OCI-LY7 (cell line): ENCODE measurements around the gene ERC1. TPM values are rescaled to one million over a fixed set of nuclear protein-coding genes. Genes with fewer than 3 reads are reported as not detected.

ENCODE experiments used
- BruUV-seq: library from RNA; stranded (reverse); fragments of 400-500 nt; replicated peaks from 2 replicates; lab custom pipeline; 2021; lab: Mats Ljungman, UMichigan
- CTCF ChIA-PET: fragments of 300-600 bp; sonication (Branson Sonifier 250); formaldehyde crosslinking; loops from one replicate; lab custom pipeline; 2022; ENCODE audit warnings: antibody characterized with exemption; ENCODE audit not compliant: unreplicated experiment; lab: Charles Lee
- POLR2A ChIA-PET: fragments of 300-600 bp; sonication (Branson Sonifier 250); formaldehyde crosslinking; loops from one replicate; lab custom pipeline; 2022; ENCODE audit warnings: antibody characterized with exemption; lab: Charles Lee
- DNase-seq: peaks from one replicate; pipeline ENCODE4 v3.0.0-alpha.2; 2015; ENCODE audit warnings: low spot score
- H2AFZ ChIP-seq: fragments of 200-600 bp; sonication (generic), shearing (Covaris generic); 2 replicates; pipeline ENCODE4 v1.6.1; 2014; ENCODE audit warnings: mild to moderate bottlenecking, antibody characterized with exemption, low read length, moderate library complexity
- H3K27ac ChIP-seq: fragments of 200-600 bp; sonication (generic); 2 replicates; pipeline ENCODE4 v1.5.1; 2014; ENCODE audit warnings: mixed run types, low read depth, mild to moderate bottlenecking, moderate library complexity, low read length, inconsistent platforms; ENCODE audit not compliant: poor library complexity, severe bottlenecking
- H3K36me3 ChIP-seq: fragments of 200-600 bp; sonication (generic); 2 replicates; pipeline ENCODE4 v1.6.1; 2014; ENCODE audit warnings: mild to moderate bottlenecking, antibody characterized with exemption, low read length, moderate library complexity, mixed read lengths; ENCODE audit not compliant: insufficient read depth
- H3K4me1 ChIP-seq: fragments of 200-600 bp; sonication (generic); 2 replicates; pipeline ENCODE4 v1.5.1; 2014; ENCODE audit warnings: mild to moderate bottlenecking, low read length; ENCODE audit not compliant: insufficient read depth, poor library complexity, severe bottlenecking
- H3K4me2 ChIP-seq: fragments of 200-600 bp; sonication (generic); 2 replicates; pipeline ENCODE4 v1.6.1; 2014; ENCODE audit warnings: mild to moderate bottlenecking, low read length
- H3K4me3 ChIP-seq: fragments of 200-600 bp; sonication (generic); 2 replicates; pipeline ENCODE4 v1.5.1; 2014; ENCODE audit warnings: mild to moderate bottlenecking, low read depth, low read length; ENCODE audit not compliant: poor library complexity, severe bottlenecking
- H3K79me2 ChIP-seq: fragments of 200-600 bp; sonication (generic); 2 replicates; pipeline ENCODE4 v1.6.1; 2016; ENCODE audit warnings: low read depth, mild to moderate bottlenecking, low read length, moderate library complexity, mixed read lengths; ENCODE audit not compliant: insufficient read depth
- H3K9me2 ChIP-seq: fragments of 200-600 bp; sonication (generic); 2 replicates; pipeline ENCODE4 v1.6.1; 2016; ENCODE audit warnings: mild to moderate bottlenecking, low read length, mixed read lengths; ENCODE audit not compliant: insufficient read depth
- H3K9me3 ChIP-seq: fragments of 200-600 bp; sonication (generic); 2 replicates; pipeline ENCODE4 v1.6.1; 2014; ENCODE audit warnings: mild to moderate bottlenecking, mixed run types, low read length, mixed read lengths
- H4K20me1 ChIP-seq: fragments of 200-600 bp; sonication (generic); 2 replicates; pipeline ENCODE4 v1.6.1; 2014; ENCODE audit warnings: mild to moderate bottlenecking, antibody characterized with exemption, low read length, moderate library complexity, mixed read lengths; ENCODE audit not compliant: insufficient read depth
- CTCF ChIP-seq: fragments of 200-600 bp; sonication (generic); conservative IDR thresholded peaks from 2 replicates; pipeline ENCODE4 v1.5.1; 2014; ENCODE audit warnings: mild to moderate bottlenecking, antibody characterized with exemption, low read length, moderate library complexity, mixed read lengths
- EZH2phosphoT487 ChIP-seq: fragments of 200-600 bp; sonication (generic); IDR thresholded peaks from 2 replicates; pipeline ENCODE4 v1.6.1; 2018; ENCODE audit warnings: low read depth, borderline replicate concordance, mild to moderate bottlenecking, mixed run types, antibody characterized with exemption, low read length, moderate library complexity, mixed read lengths
- intact Hi-C: fragments of 100-400 bp; cut with micrococcal nuclease; formaldehyde crosslinking; loops from one replicate; pipeline ENCODE4 v1.10.0; 2022; ENCODE audit not compliant: unreplicated experiment
- total RNA-seq, 2 experiments: library from RNA; depleted of rRNA in 1 of 2; stranded (reverse); fragments of >200 nt in 1 of 2; shearing (Covaris generic) in 1 of 2; gene quantifications; 2 replicates each; pipeline ENCODE4 v1.2.3, GENCODE V29; 2014 to 2022

The ERC1 gene
- total RNA-seq, 2 experiments from 2014 or later = 26.9 to 86.9 TPM

- CTCF ChIA-PET = interaction anchor here (0.5 to 1.2 kb wide), 6 partner anchors 65 to 412 kb away, joined by 3 to 5 read pairs (median 4); no protein-coding TSS in a partner anchor
These were observed 526.9 kb downstream of the ERC1 start for GRCh38 chr12:1517734-1518525.

GRCh38 chr12:1518591-1519516, 527.8 kb downstream of the ERC1 start:
- POLR2A ChIA-PET = interaction anchor here (1.0 to 1.8 kb wide), 2 partner anchors 64 to 402 kb away, joined by 3 to 4 read pairs; no protein-coding TSS in a partner anchor
- intact Hi-C loops = no loop called here
- no peaks in the 10 kb centered on the region for H4K20me1 ChIP-seq
- BruUV-seq = no TSS peak
- peaks cover 13% of the 10 kb centered on the region for H3K4me1 ChIP-seq
- H3K79me2 ChIP-seq = no peaks in the 10 kb centered on the region
- no peak overlapping the region for H3K4me2 ChIP-seq
- no peaks in the 10 kb centered on the region for H3K9me2 ChIP-seq
- CTCF ChIA-PET = interaction anchor here (0.5 to 1.2 kb wide), 3 partner anchors 64 to 413 kb away, joined by 3 to 4 read pairs (median 3); no protein-coding TSS in a partner anchor
- no peak for DNase-seq
- H3K27ac ChIP-seq = no peak overlapping the region
- no peak overlapping the region for H3K4me3 ChIP-seq
- H3K9me3 ChIP-seq = peaks cover 11% of the 10 kb centered on the region; the same call in 1 of the 2 replicates
- no peaks in the 10 kb centered on the region for H3K36me3 ChIP-seq
- no peak overlapping the region for H2AFZ ChIP-seq
- TF ChIP-seq CTCF (no peak), EZH2phosphoT487 (no peak)

More at GRCh38 chr12:1517734-1518525, 526.9 kb downstream of the ERC1 start:
- peak overlapping the region; percentile 2; the same call in 1 of the 2 replicates for H3K4me2 ChIP-seq
- no peak overlapping the region for H3K27ac ChIP-seq
- POLR2A ChIA-PET = interaction anchor here (1.0 to 1.8 kb wide), 3 partner anchors 16 to 401 kb away, joined by 3 to 4 read pairs (median 3); no protein-coding TSS in a partner anchor
- H4K20me1 ChIP-seq = no peaks in the 10 kb centered on the region
- peak overlapping the region; percentile 31; the same call in 1 of the 2 replicates for H2AFZ ChIP-seq
- peaks cover 13% of the 10 kb centered on the region for H3K4me1 ChIP-seq
- no peak overlapping the region for H3K4me3 ChIP-seq
- TF ChIP-seq EZH2phosphoT487 = no peak
- no peak for TF ChIP-seq CTCF
- H3K9me3 ChIP-seq = peaks cover 11% of the 10 kb centered on the region; the same call in 1 of the 2 replicates
- intact Hi-C loops = loop anchor here (1.0 to 2.0 kb wide), 3 partner anchors 65 to 399 kb away; no protein-coding TSS in a partner anchor
- no peak for DNase-seq
- H3K36me3 ChIP-seq = no peaks in the 10 kb centered on the region
- no TSS peak for BruUV-seq
- no peaks in the 10 kb centered on the region for H3K79me2 ChIP-seq
- no peaks in the 10 kb centered on the region for H3K9me2 ChIP-seq
